ENCODE measurements around the gene AMER3. TPM values are rescaled to one million over a fixed set of nuclear protein-coding genes. Genes with fewer than 3 reads are reported as not detected.

The AMER3 gene
- polyA plus RNA-seq, 1 experiment = not detected

DNA sequence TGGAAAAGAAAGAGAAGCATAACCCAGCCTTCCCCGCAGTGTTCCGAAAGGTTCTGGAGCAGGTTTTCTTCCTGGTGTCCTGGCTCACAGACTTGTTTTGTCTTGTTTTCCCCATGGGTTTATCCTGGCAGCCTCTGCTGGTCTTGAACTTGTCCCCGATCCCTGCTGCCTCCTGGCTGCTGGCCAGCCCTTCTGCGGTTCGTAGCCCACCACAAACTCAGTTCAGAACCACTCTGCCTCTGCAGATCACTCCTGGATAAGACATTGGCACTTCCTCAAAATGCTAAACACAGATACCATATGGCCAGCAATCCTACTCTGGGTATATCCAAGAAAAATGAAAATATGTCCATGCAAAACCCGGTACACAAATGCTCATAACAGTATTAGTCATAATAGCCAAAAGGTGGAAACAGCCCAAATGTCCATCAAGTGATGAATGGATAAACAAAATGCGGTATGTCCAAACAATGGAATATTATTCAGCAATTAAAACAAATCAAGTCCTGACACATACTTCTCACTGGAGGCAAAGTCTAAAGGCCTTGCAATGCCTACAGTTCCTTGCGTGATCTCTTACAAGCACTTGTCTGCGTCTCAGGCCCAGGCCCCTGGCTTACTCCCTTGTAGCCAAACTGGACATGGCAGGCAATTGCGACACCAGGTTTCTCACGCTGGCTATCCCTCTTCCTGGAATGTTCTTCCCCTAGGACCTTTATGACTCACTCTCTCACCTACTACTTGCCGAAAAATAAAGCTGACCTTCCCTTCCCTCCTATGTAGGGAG, 53.3 kb downstream of the AMER3 start:
- ChIA-PET CTCF (interaction anchor here (0.7 kb wide), 1 partner anchor 11 kb away, joined by 3 read pairs; no protein-coding TSS in a partner anchor), POLR2A (no interaction called here)
- no peak for DNase-seq (ENCODE audit: low read depth, low spot score)
- Histone ChIP-seq H3K27me3 (ENCODE audit: control insufficient read depth, insufficient read depth, low read length) (no peaks in the 10 kb centered on the region), H3K27ac (ENCODE audit: low read depth, low read length) (no peak overlapping the region), H3K4me3 (ENCODE audit: low read depth, low read length) (no peak overlapping the region), H3K9me3 (ENCODE audit: control insufficient read depth, insufficient read depth, low read length) (no peaks in the 10 kb centered on the region)
- TF ChIP-seq, protein P1, sequence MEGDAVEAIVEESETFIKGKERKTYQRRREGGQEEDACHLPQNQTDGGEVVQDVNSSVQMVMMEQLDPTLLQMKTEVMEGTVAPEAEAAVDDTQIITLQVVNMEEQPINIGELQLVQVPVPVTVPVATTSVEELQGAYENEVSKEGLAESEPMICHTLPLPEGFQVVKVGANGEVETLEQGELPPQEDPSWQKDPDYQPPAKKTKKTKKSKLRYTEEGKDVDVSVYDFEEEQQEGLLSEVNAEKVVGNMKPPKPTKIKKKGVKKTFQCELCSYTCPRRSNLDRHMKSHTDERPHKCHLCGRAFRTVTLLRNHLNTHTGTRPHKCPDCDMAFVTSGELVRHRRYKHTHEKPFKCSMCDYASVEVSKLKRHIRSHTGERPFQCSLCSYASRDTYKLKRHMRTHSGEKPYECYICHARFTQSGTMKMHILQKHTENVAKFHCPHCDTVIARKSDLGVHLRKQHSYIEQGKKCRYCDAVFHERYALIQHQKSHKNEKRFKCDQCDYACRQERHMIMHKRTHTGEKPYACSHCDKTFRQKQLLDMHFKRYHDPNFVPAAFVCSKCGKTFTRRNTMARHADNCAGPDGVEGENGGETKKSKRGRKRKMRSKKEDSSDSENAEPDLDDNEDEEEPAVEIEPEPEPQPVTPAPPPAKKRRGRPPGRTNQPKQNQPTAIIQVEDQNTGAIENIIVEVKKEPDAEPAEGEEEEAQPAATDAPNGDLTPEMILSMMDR (IDR thresholded peaks at IDR 0.05; ENCODE audit: low read depth, low read length) = no peak

DNA sequence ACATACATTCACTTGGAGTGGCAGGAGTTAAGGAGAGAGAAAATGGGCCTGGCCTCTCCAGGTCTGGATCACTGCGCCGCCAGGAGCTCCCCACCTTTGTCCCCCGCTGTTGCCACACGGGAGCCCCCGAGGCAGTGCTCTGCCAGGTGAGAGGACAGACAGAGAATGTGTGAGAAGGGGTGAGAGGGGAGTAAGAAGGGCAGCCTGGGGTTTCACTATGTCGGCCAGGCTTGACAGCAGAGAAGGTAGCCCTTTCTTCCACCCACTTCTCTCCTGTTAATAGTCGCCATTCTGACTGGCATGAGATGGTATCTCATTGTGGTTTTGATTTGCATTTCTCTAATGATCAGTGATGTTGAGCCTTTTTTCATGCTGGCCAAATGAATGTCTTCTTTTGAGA, 55.1 kb downstream of the AMER3 start:
- DNase-seq (ENCODE audit: low read depth, low spot score) = no peak
- Histone ChIP-seq H3K27me3 (ENCODE audit: control insufficient read depth, insufficient read depth, low read length) (no peaks in the 10 kb centered on the region), H3K27ac (ENCODE audit: low read depth, low read length) (no peak overlapping the region), H3K9me3 (ENCODE audit: control insufficient read depth, insufficient read depth, low read length) (no peaks in the 10 kb centered on the region), H3K4me3 (ENCODE audit: low read depth, low read length) (no peak overlapping the region)
- ChIA-PET CTCF (interaction anchor here (0.6 to 1.1 kb wide), 2 partner anchors 13 to 63 kb away, joined by 3 to 6 read pairs; no protein-coding TSS in a partner anchor), POLR2A (no interaction called here)
- TF ChIP-seq, protein P1 (IDR thresholded peaks at IDR 0.05; ENCODE audit: low read depth, low read length) = no peak

DNA sequence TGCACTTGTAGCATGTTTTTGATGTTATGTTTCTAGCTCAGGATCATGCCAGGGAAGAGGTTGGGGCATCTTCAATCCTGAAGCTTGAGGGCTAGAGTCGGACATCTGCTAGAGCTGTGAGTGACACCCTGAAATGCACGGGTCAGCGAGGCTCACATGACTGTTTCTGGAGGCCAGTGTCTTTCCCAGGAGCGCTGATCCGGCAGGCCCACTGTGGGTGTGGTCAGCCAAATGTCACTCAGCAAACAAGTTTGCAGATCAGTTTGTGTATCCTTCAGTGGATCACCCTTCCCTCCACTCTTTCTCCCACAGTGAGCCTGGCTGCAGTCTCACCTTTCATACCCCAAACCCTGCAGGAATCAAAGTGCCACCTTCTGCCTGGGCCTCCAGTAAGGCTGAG, 58.4 kb downstream of the AMER3 start:
- no peak overlapping the region for H3K27ac ChIP-seq (ENCODE audit: low read depth, low read length)
- TF ChIP-seq, protein P1 (IDR thresholded peaks at IDR 0.05; ENCODE audit: low read depth, low read length) = no peak
- no peak for DNase-seq (ENCODE audit: low read depth, low spot score)
- POLR2A ChIA-PET = no interaction called here
- H3K4me3 ChIP-seq (ENCODE audit: low read depth, low read length) = no peak overlapping the region
- no peaks in the 10 kb centered on the region for H3K27me3 ChIP-seq (ENCODE audit: control insufficient read depth, insufficient read depth, low read length)
- no peaks in the 10 kb centered on the region for H3K9me3 ChIP-seq (ENCODE audit: control insufficient read depth, insufficient read depth, low read length)
- CTCF ChIA-PET = no interaction called here

- POLR2A ChIA-PET = no interaction called here
- CTCF ChIA-PET = interaction anchor here (0.7 to 1.2 kb wide), 3 partner anchors 18 to 105 kb away, joined by 3 to 6 read pairs (median 3); no protein-coding TSS in a partner anchor
- no peak overlapping the region for H3K27ac ChIP-seq (ENCODE audit: low read depth, low read length)
- DNase-seq (ENCODE audit: low read depth, low spot score) = no peak
- H3K9me3 ChIP-seq (ENCODE audit: control insufficient read depth, insufficient read depth, low read length) = no peaks in the 10 kb centered on the region
- no peak overlapping the region for H3K4me3 ChIP-seq (ENCODE audit: low read depth, low read length)
- TF ChIP-seq, protein P1 (IDR thresholded peaks at IDR 0.05; ENCODE audit: low read depth, low read length) = no peak
- peaks cover 4% of the 10 kb centered on the region for H3K27me3 ChIP-seq (ENCODE audit: control insufficient read depth, insufficient read depth, low read length)
These were observed 59.8 kb downstream of the AMER3 start for GRCh38 chr2:130814931-130815680.

Other genes with a start within 250 kb of the AMER3 start
- gene POTEI, start 246.2 kb upstream of the AMER3 start, polyA plus RNA-seq (2011; rRNA removed) = not detected in 2 replicates
- not detected in 2 replicates for gene CFC1B, start 234.3 kb upstream of the AMER3 start, polyA plus RNA-seq (2011; rRNA removed)
- not detected in 2 replicates for gene CFC1, start 156.0 kb upstream of the AMER3 start, polyA plus RNA-seq (2011; rRNA removed)
- gene POTEJ, start 144.1 kb upstream of the AMER3 start, polyA plus RNA-seq (2011; rRNA removed) = not detected in 2 replicates
- not detected in 2 replicates for gene GPR148, start 26.5 kb upstream of the AMER3 start, polyA plus RNA-seq (2011; rRNA removed)
- gene ARHGEF4, start 81.4 kb downstream of the AMER3 start, polyA plus RNA-seq (2011; rRNA removed) = 0.84 and 0.95 TPM in 2 replicates

Data from AG04450 (cell line).